NT2/D1 (cell line): ENCODE data around the gene SLC9A1.

Experiments
- SUZ12 ChIP-seq: IDR thresholded peaks from 2 replicates; pipeline ENCODE4 v1.6.1; 2011; ENCODE audit not compliant: insufficient read length, insufficient read depth; ENCODE audit errors: extremely low read depth
- YY1 ChIP-seq: IDR thresholded peaks from 2 replicates; pipeline ENCODE4 v1.6.1; 2011; ENCODE audit not compliant: insufficient read length, insufficient read depth
- ZNF274 ChIP-seq: IDR thresholded peaks from 2 replicates; pipeline ENCODE4 v1.6.1; 2011; ENCODE audit warnings: mild to moderate bottlenecking, low read depth, low read length

- TF ChIP-seq YY1 (no peak), ZNF274 (no peak), SUZ12 (no peak)
Measured at GRCh38 chr1:27113861-27114260, 41.1 kb downstream of the SLC9A1 start.
